Measurements from ENCODE around the gene ACTR2. TPM values are rescaled to one million over a fixed set of nuclear protein-coding genes. Genes with fewer than 3 reads are reported as not detected.
"Not testable (repeated sequence)": the region's sequence is repeated elsewhere in the genome, so short reads cannot be mapped to it uniquely, and the experiment has no call there.

Gene ACTR2
- 100 to 1,000 TPM; 128 to 130 TPM for total RNA-seq
- 275 TPM for polyA plus RNA-seq (2013, experiment 1 of 2)
- polyA plus RNA-seq (2013, experiment 2 of 2) = 260 TPM
- 140 to 677 (median 300) reads per million in 172 experiments for total RNA-seq

- no peaks in the 10 kb centered on the region for H3K27me3 ChIP-seq (ENCODE audit: control insufficient read depth in 1 of 2, insufficient read depth in 2 of 2, low read length in 2 of 2)
- ChIA-PET CTCF (interaction anchor here (0.6 to 1.8 kb wide), 6 partner anchors 15 to 348 kb away, joined by 3 to 5 read pairs (median 4); partner anchors contain the start of gene RAB1A), POLR2A (interaction anchor here (0.5 to 2.1 kb wide), 42 partner anchors 8 to 1639 kb away, joined by 3 to 55 read pairs (median 4); partner anchors contain the start of genes AFTPH, CEP68, MDH1 and RAB1A)
- H3K9me3 ChIP-seq (ENCODE audit: control insufficient read depth in 1 of 2, insufficient read depth in 1 of 2, low read length in 2 of 2) = no peaks in the 10 kb centered on the region
- Mint-ChIP-seq H3K36me3 (ENCODE audit: low read depth) (peaks cover 39% of the 10 kb centered on the region), H3K27me3 (no peaks in the 10 kb centered on the region), H3K4me1 (ENCODE audit: low read depth) (peaks cover 54% of the 10 kb centered on the region), H3K27ac (peak within 1 kb of the TSS; percentile 98), H3K9me3 (no peaks in the 10 kb centered on the region), H3K4me3 (peak within 1 kb of the TSS; percentile 100)
- H3K4me3 ChIP-seq (ENCODE audit: low read length) = peak within 1 kb of the TSS; percentile 76
- intact Hi-C loops (cut with DNase I, micrococcal nuclease) = loop anchor here (2.0 to 10.0 kb wide), 8 partner anchors 95 to 1639 kb away; partner anchors contain the start of genes CEP68 (in 2 of the 2), RAB1A (in 2 of the 2), MDH1 (in 1 of the 2) and PELI1 (in 1 of the 2)
- H3K4me1 ChIP-seq (ENCODE audit: insufficient read depth, low read length) = peaks cover 35% of the 10 kb centered on the region
- DNase-seq = peak; percentile 87 to 98 (median 92)
- ATAC-seq (ENCODE audit: poor library complexity) = peak; percentile 93
- TF ChIP-seq, protein P1, sequence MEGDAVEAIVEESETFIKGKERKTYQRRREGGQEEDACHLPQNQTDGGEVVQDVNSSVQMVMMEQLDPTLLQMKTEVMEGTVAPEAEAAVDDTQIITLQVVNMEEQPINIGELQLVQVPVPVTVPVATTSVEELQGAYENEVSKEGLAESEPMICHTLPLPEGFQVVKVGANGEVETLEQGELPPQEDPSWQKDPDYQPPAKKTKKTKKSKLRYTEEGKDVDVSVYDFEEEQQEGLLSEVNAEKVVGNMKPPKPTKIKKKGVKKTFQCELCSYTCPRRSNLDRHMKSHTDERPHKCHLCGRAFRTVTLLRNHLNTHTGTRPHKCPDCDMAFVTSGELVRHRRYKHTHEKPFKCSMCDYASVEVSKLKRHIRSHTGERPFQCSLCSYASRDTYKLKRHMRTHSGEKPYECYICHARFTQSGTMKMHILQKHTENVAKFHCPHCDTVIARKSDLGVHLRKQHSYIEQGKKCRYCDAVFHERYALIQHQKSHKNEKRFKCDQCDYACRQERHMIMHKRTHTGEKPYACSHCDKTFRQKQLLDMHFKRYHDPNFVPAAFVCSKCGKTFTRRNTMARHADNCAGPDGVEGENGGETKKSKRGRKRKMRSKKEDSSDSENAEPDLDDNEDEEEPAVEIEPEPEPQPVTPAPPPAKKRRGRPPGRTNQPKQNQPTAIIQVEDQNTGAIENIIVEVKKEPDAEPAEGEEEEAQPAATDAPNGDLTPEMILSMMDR (IDR thresholded peaks at IDR 0.05) = no peak
- peak within 1 kb of the TSS; percentile 97 to 98 for H3K27ac ChIP-seq (ENCODE audit: low read depth in 1 of 2, low read length in 2 of 2)
- H3K36me3 ChIP-seq (ENCODE audit: insufficient read depth, low read length) = peaks cover 9% of the 10 kb centered on the region
Measured at GRCh38 chr2:65227456-65228262, at the start of gene ACTR2. Gene ACTR2, plus strand, starts transcription at chr2:65227831. Its CDS starts 79 bp downstream, at chr2:65227910.

GRCh38 chr2:65182570-65182969 lies 45.1 kb upstream of the ACTR2 start:
- TF ChIP-seq, protein P1 (IDR thresholded peaks at IDR 0.05) = no peak
- peaks cover 5% of the 10 kb centered on the region for H3K4me1 ChIP-seq (ENCODE audit: insufficient read depth, low read length)
- no peaks in the 10 kb centered on the region for H3K36me3 ChIP-seq (ENCODE audit: insufficient read depth, low read length)
- peaks cover 8% of the 10 kb centered on the region for H3K4me1 Mint-ChIP-seq (ENCODE audit: low read depth)
- H3K4me3 ChIP-seq (ENCODE audit: low read length) = no peak overlapping the region
- H3K9me3 Mint-ChIP-seq = no peaks in the 10 kb centered on the region
- no peak overlapping the region for H3K4me3 Mint-ChIP-seq
- DNase-seq = no peak
- H3K27ac Mint-ChIP-seq = no peak overlapping the region
- ChIA-PET POLR2A (no interaction called here), CTCF (no interaction called here)
- intact Hi-C loops (cut with DNase I, micrococcal nuclease) = no loop called here
- no peaks in the 10 kb centered on the region for H3K27me3 ChIP-seq (ENCODE audit: control insufficient read depth in 1 of 2, insufficient read depth in 2 of 2, low read length in 2 of 2)
- no peaks in the 10 kb centered on the region for H3K36me3 Mint-ChIP-seq (ENCODE audit: low read depth)
- H3K27ac ChIP-seq (ENCODE audit: low read depth in 1 of 2, low read length in 2 of 2) = no peak overlapping the region
- no peak for ATAC-seq (ENCODE audit: poor library complexity)
- H3K9me3 ChIP-seq (ENCODE audit: control insufficient read depth in 1 of 2, insufficient read depth in 1 of 2, low read length in 2 of 2) = no peaks in the 10 kb centered on the region
- H3K27me3 Mint-ChIP-seq = peaks cover 11% of the 10 kb centered on the region

DNA sequence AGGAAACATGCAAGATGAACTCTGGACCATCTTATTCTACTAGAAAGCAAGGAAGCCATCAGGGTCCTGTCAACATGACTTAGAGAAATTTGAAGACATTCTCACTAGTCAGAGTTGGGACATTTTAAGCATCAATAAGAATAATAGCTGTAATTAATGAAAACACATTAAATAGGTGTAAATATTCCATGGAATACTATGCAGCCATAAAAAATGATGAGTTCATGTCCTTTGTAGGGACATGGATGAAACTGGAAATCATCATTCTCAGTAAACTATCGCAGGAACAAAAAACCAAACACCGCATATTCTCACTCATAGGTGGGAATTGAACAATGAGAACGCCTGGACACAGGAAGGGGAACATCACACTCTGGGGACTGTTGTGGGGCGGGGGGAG lies 44.2 kb upstream of the ACTR2 start:
- peaks cover 12% of the 10 kb centered on the region for H3K27me3 Mint-ChIP-seq
- H3K4me1 Mint-ChIP-seq (ENCODE audit: low read depth); intact Hi-C loops (cut with DNase I, micrococcal nuclease); H3K9me3 ChIP-seq (ENCODE audit: control insufficient read depth in 1 of 2, insufficient read depth in 1 of 2, low read length in 2 of 2); H3K27ac Mint-ChIP-seq; H3K4me1 ChIP-seq (ENCODE audit: insufficient read depth, low read length); H3K27me3 ChIP-seq (ENCODE audit: control insufficient read depth in 1 of 2, insufficient read depth in 2 of 2, low read length in 2 of 2); POLR2A ChIA-PET; H3K36me3 Mint-ChIP-seq (ENCODE audit: low read depth); H3K27ac ChIP-seq (ENCODE audit: low read depth in 1 of 2, low read length in 2 of 2); CTCF ChIA-PET; H3K36me3 ChIP-seq (ENCODE audit: insufficient read depth, low read length); H3K4me3 Mint-ChIP-seq; DNase-seq; ATAC-seq (ENCODE audit: poor library complexity); H3K9me3 Mint-ChIP-seq; H3K4me3 ChIP-seq (ENCODE audit: low read length): not testable (repeated sequence)
